PFSK-1 (cell line): ENCODE results near the gene DDX6.

Experiments
- FOXP2 ChIP-seq: optimal IDR thresholded peaks from 2 replicates; pipeline ENCODE3; 2011; ENCODE audit warnings: borderline replicate concordance, control low read depth, inconsistent platforms; ENCODE audit not compliant: insufficient read depth; ENCODE audit errors: extremely low read length, extremely low read depth
- POLR2AphosphoS5 ChIP-seq: IDR thresholded peaks from 2 replicates; pipeline ENCODE4 v1.6.1; 2012; ENCODE audit warnings: low read depth, mild to moderate bottlenecking, control low read depth, low read length, moderate library complexity
- SIN3A ChIP-seq: IDR thresholded peaks from 2 replicates; pipeline ENCODE4 v1.6.1; 2012; ENCODE audit warnings: mild to moderate bottlenecking, low read length, moderate library complexity, borderline replicate concordance; ENCODE audit not compliant: insufficient read depth
- TAF1 ChIP-seq: IDR thresholded peaks from 2 replicates; pipeline ENCODE4 v1.6.1; 2012; ENCODE audit warnings: low read length, control low read depth, borderline replicate concordance; ENCODE audit not compliant: insufficient read depth
- TF ChIP-seq, protein P1 (sequence below), 2 experiments: IDR thresholded peaks; 2 replicates each; pipeline versions ENCODE4 v1.6.1 to v1.8.0; 2011 to 2012; ENCODE audit warnings: low read depth in 2 of 2, low read length in 2 of 2, control low read depth in 1 of 2, inconsistent platforms in 1 of 2, mild to moderate bottlenecking in 1 of 2, moderate library complexity in 1 of 2; ENCODE audit not compliant: insufficient read depth in 1 of 2

Gene DDX6

DNA sequence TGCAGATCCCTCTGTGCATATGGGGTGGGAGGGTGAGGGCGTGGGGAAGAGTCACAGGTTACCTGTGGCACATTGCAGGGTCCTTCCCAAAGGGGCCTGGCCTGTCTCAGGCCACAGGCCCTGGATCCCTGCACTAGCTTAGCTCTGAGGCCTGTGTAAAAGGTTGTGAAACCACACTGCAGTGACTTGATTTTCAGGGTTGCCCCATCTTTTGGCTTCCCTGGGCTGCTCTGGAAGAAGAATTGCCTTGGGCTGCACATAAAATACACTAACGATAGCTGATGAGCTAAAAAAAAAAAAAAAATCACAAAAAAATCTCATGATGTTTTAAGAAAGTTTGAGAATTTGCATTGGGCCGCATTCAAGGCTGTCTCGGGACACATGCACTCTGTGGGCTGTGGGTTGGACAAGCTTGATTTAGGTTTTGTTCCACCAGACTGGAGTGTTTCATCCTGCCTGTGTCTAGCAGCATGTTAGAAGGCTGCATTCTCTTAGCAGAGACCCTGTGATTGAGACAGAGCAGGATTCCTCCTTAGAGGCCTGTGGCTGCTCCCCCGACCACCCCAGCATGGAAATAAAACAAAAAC is 75.6 kb downstream of the DDX6 start:
- no peak for TF ChIP-seq TAF1
- TF ChIP-seq POLR2AphosphoS5 = no peak
- TF ChIP-seq FOXP2 = no peak
- TF ChIP-seq, protein P1, sequence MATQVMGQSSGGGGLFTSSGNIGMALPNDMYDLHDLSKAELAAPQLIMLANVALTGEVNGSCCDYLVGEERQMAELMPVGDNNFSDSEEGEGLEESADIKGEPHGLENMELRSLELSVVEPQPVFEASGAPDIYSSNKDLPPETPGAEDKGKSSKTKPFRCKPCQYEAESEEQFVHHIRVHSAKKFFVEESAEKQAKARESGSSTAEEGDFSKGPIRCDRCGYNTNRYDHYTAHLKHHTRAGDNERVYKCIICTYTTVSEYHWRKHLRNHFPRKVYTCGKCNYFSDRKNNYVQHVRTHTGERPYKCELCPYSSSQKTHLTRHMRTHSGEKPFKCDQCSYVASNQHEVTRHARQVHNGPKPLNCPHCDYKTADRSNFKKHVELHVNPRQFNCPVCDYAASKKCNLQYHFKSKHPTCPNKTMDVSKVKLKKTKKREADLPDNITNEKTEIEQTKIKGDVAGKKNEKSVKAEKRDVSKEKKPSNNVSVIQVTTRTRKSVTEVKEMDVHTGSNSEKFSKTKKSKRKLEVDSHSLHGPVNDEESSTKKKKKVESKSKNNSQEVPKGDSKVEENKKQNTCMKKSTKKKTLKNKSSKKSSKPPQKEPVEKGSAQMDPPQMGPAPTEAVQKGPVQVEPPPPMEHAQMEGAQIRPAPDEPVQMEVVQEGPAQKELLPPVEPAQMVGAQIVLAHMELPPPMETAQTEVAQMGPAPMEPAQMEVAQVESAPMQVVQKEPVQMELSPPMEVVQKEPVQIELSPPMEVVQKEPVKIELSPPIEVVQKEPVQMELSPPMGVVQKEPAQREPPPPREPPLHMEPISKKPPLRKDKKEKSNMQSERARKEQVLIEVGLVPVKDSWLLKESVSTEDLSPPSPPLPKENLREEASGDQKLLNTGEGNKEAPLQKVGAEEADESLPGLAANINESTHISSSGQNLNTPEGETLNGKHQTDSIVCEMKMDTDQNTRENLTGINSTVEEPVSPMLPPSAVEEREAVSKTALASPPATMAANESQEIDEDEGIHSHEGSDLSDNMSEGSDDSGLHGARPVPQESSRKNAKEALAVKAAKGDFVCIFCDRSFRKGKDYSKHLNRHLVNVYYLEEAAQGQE (IDR thresholded peaks at IDR 0.05; ENCODE audit: insufficient read depth in 1 of 2, low read depth in 2 of 2, low read length in 2 of 2) = no peak
- TF ChIP-seq SIN3A = no peak

DNA sequence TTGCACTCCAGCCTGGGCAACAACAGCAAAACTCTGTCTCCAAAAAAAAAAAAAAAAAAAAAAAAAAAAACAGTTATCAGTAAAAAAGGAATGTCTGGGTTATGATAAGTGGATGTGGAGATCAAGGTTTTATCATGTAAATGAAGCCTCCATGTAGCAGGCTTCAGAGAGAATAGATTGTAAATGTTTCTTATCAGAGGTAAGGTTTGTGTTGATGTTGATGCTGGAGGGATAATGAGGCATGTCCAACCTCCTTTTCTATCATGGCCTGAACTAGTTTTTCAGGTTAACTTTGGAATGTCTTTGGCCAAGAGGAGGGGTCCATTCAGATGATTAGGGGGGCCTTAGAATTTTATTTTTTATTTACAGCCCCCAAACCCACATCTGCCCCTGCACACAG is 76.1 kb downstream of the DDX6 start:
- TF ChIP-seq POLR2AphosphoS5 = no peak

DNA sequence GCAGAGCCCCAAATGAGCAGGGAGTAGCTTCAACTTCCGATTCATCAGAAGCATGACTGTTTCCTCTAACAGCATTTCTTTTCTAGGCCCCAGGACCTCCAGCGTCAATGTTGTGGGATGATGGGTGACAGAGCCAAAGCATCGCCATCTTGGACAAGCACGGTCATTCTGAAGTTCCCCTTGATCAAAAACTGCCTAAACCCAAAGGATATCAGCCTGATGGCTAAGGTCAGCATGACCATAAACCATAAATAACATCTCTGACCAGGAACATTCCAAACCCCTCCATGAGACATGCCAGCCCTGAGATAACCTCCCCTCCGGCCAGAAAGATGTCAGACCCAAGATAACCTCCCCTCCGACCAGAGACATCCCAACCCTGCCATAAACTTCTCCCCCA is 82.7 kb downstream of the DDX6 start:
- TF ChIP-seq SIN3A = no peak
- no peak for TF ChIP-seq TAF1
- TF ChIP-seq, protein P1 (IDR thresholded peaks at IDR 0.05; ENCODE audit: insufficient read depth in 1 of 2, low read depth in 2 of 2, low read length in 2 of 2) = no peak
- TF ChIP-seq POLR2AphosphoS5 = no peak
- no peak for TF ChIP-seq FOXP2

- TF ChIP-seq POLR2AphosphoS5 (no peak), TAF1 (no peak), SIN3A (no peak), FOXP2 (no peak)
- TF ChIP-seq, protein P1 (IDR thresholded peaks at IDR 0.05; ENCODE audit: insufficient read depth in 1 of 2, low read depth in 2 of 2, low read length in 2 of 2) = no peak
These were observed 84.5 kb downstream of the DDX6 start for GRCh38 chr11:118706546-118706825.

- no peak for TF ChIP-seq POLR2AphosphoS5
- TF ChIP-seq, protein P1 (IDR thresholded peaks at IDR 0.05; ENCODE audit: insufficient read depth in 1 of 2, low read depth in 2 of 2, low read length in 2 of 2) = no peak
- no peak for TF ChIP-seq SIN3A
- no peak for TF ChIP-seq FOXP2
- no peak for TF ChIP-seq TAF1
These were observed 85.0 kb downstream of the DDX6 start for GRCh38 chr11:118705791-118706545.
